ENCODE measurements around the gene ABCD1.
"Not testable (repeated sequence)": the region's sequence is repeated elsewhere in the genome, so short reads cannot be mapped to it uniquely, and the experiment has no call there.

ABCD1 gene

DNA sequence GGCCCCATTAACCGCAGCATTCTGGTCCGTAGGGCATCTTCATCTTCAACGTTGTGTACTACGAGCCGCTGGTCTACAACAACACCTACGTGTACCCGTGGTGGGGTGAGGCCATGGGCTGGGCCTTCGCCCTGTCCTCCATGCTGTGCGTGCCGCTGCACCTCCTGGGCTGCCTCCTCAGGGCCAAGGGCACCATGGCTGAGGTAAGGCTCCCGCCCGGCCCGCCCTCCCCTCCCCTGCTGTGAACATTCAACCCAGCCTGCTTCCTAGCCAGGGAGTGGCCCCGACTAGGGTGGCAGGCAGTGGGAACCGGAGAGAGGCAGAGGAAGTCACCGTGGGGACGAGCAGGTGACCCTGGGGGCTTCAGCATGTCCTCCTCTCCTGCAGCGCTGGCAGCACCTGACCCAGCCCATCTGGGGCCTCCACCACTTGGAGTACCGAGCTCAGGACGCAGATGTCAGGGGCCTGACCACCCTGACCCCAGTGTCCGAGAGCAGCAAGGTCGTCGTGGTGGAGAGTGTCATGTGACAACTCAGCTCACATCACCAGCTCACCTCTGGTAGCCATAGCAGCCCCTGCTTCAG is 29.9 kb upstream of the ABCD1 start:
- H3K36me3 ChIP-seq (ENCODE audit: insufficient read depth, low read length): peaks cover 2% of the 10 kb centered on the region; the same call in 1 of the 2 replicates
- no peak overlapping the region for H2AFZ ChIP-seq (ENCODE audit: low read length)
- no peaks in the 10 kb centered on the region for H3K79me2 ChIP-seq (ENCODE audit: insufficient read depth, low read length)
- H4K20me1 ChIP-seq (ENCODE audit: insufficient read depth, low read length, poor library complexity, severe bottlenecking): no peaks in the 10 kb centered on the region
- H3K4me3 ChIP-seq (ENCODE audit: low read length, poor library complexity, severe bottlenecking): no peak overlapping the region
- no peak overlapping the region for H3K9ac ChIP-seq (ENCODE audit: low read depth, low read length, poor library complexity, severe bottlenecking)
- no peak for TF ChIP-seq EZH2phosphoT487 (IDR thresholded peaks at IDR 0.05; ENCODE audit: borderline replicate concordance)
- TF ChIP-seq, protein P1, sequence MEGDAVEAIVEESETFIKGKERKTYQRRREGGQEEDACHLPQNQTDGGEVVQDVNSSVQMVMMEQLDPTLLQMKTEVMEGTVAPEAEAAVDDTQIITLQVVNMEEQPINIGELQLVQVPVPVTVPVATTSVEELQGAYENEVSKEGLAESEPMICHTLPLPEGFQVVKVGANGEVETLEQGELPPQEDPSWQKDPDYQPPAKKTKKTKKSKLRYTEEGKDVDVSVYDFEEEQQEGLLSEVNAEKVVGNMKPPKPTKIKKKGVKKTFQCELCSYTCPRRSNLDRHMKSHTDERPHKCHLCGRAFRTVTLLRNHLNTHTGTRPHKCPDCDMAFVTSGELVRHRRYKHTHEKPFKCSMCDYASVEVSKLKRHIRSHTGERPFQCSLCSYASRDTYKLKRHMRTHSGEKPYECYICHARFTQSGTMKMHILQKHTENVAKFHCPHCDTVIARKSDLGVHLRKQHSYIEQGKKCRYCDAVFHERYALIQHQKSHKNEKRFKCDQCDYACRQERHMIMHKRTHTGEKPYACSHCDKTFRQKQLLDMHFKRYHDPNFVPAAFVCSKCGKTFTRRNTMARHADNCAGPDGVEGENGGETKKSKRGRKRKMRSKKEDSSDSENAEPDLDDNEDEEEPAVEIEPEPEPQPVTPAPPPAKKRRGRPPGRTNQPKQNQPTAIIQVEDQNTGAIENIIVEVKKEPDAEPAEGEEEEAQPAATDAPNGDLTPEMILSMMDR (conservative IDR thresholded peaks at IDR 0.05; ENCODE audit: low read length): no peak
- no peaks in the 10 kb centered on the region for H3K4me1 ChIP-seq (ENCODE audit: insufficient read depth, low read length, poor library complexity, severe bottlenecking)
- H3K27me3 ChIP-seq (ENCODE audit: insufficient read depth, low read length, poor library complexity, severe bottlenecking): no peaks in the 10 kb centered on the region
- H3K4me2 ChIP-seq (ENCODE audit: low read depth, low read length, poor library complexity, severe bottlenecking): no peak overlapping the region
- no peaks in the 10 kb centered on the region for H3F3A ChIP-seq (ENCODE audit: low read depth)
- H3K9me2 ChIP-seq (replicated peaks; ENCODE audit: low read depth, low read length): no peaks in the 10 kb centered on the region
- no peaks in the 10 kb centered on the region for H3K9me3 ChIP-seq (ENCODE audit: insufficient read depth, low read depth, low read length)

DNA sequence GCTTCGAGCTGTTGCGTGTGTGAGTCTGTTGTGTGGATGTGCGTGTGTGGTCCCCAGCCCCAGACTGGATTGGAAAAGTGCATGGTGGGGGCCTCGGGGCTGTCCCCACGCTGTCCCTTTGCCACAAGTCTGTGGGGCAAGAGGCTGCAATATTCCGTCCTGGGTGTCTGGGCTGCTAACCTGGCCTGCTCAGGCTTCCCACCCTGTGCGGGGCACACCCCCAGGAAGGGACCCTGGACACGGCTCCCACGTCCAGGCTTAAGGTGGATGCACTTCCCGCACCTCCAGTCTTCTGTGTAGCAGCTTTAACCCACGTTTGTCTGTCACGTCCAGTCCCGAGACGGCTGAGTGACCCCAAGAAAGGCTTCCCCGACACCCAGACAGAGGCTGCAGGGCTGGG is 28.6 kb upstream of the ABCD1 start:
- H4K20me1 ChIP-seq (ENCODE audit: insufficient read depth, low read length, poor library complexity, severe bottlenecking): no peaks in the 10 kb centered on the region
- H2AFZ ChIP-seq (ENCODE audit: low read length): no peak overlapping the region
- H3K4me2 ChIP-seq (ENCODE audit: low read depth, low read length, poor library complexity, severe bottlenecking): no peak overlapping the region
- TF ChIP-seq, protein P1 (conservative IDR thresholded peaks at IDR 0.05; ENCODE audit: low read length): no peak
- TF ChIP-seq EZH2phosphoT487 (IDR thresholded peaks at IDR 0.05; ENCODE audit: borderline replicate concordance): no peak
- H3K79me2 ChIP-seq (ENCODE audit: insufficient read depth, low read length): no peaks in the 10 kb centered on the region
- H3K9me2 ChIP-seq (replicated peaks; ENCODE audit: low read depth, low read length): no peaks in the 10 kb centered on the region
- H3K9ac ChIP-seq (ENCODE audit: low read depth, low read length, poor library complexity, severe bottlenecking): no peak overlapping the region
- no peaks in the 10 kb centered on the region for H3K27me3 ChIP-seq (ENCODE audit: insufficient read depth, low read length, poor library complexity, severe bottlenecking)
- peaks cover 2% of the 10 kb centered on the region; the same call in 1 of the 2 replicates for H3K36me3 ChIP-seq (ENCODE audit: insufficient read depth, low read length)
- H3F3A ChIP-seq (ENCODE audit: low read depth): no peaks in the 10 kb centered on the region
- no peak overlapping the region for H3K4me3 ChIP-seq (ENCODE audit: low read length, poor library complexity, severe bottlenecking)
- H3K4me1 ChIP-seq (ENCODE audit: insufficient read depth, low read length, poor library complexity, severe bottlenecking): no peaks in the 10 kb centered on the region
- no peaks in the 10 kb centered on the region for H3K9me3 ChIP-seq (ENCODE audit: insufficient read depth, low read depth, low read length)

- H3K27me3 ChIP-seq (ENCODE audit: insufficient read depth, low read length, poor library complexity, severe bottlenecking); H3K36me3 ChIP-seq (ENCODE audit: insufficient read depth, low read length); H3K4me3 ChIP-seq (ENCODE audit: low read length, poor library complexity, severe bottlenecking); H4K20me1 ChIP-seq (ENCODE audit: insufficient read depth, low read length, poor library complexity, severe bottlenecking); H3K79me2 ChIP-seq (ENCODE audit: insufficient read depth, low read length); H3K9me2 ChIP-seq (replicated peaks; ENCODE audit: low read depth, low read length); H3K4me2 ChIP-seq (ENCODE audit: low read depth, low read length, poor library complexity, severe bottlenecking); H2AFZ ChIP-seq (ENCODE audit: low read length); H3F3A ChIP-seq (ENCODE audit: low read depth); H3K9me3 ChIP-seq (ENCODE audit: insufficient read depth, low read depth, low read length); H3K4me1 ChIP-seq (ENCODE audit: insufficient read depth, low read length, poor library complexity, severe bottlenecking); H3K9ac ChIP-seq (ENCODE audit: low read depth, low read length, poor library complexity, severe bottlenecking): not testable (repeated sequence)
These were observed 28.1 kb upstream of the ABCD1 start for GRCh38 chrX:153696538-153696937.

GRCh38 chrX:153696986-153697722 is 27.5 kb upstream of the ABCD1 start:
- H3K9me2 ChIP-seq (replicated peaks; ENCODE audit: low read depth, low read length); H3K4me1 ChIP-seq (ENCODE audit: insufficient read depth, low read length, poor library complexity, severe bottlenecking); H3K4me2 ChIP-seq (ENCODE audit: low read depth, low read length, poor library complexity, severe bottlenecking); H2AFZ ChIP-seq (ENCODE audit: low read length); H3K27me3 ChIP-seq (ENCODE audit: insufficient read depth, low read length, poor library complexity, severe bottlenecking); H3K9me3 ChIP-seq (ENCODE audit: insufficient read depth, low read depth, low read length); H3K9ac ChIP-seq (ENCODE audit: low read depth, low read length, poor library complexity, severe bottlenecking); H4K20me1 ChIP-seq (ENCODE audit: insufficient read depth, low read length, poor library complexity, severe bottlenecking); H3F3A ChIP-seq (ENCODE audit: low read depth); H3K79me2 ChIP-seq (ENCODE audit: insufficient read depth, low read length); H3K36me3 ChIP-seq (ENCODE audit: insufficient read depth, low read length); H3K4me3 ChIP-seq (ENCODE audit: low read length, poor library complexity, severe bottlenecking): not testable (repeated sequence)
